Raji (cell line): Measurements from ENCODE around the gene DEPDC5.
A peak's percentile ranks its signal among the peaks of the same experiment; 100 is the strongest.

ENCODE experiments used
- POLR2A ChIP-seq: IDR thresholded peaks from 2 replicates; pipeline ENCODE4 v1.6.1; 2011; ENCODE audit warnings: low read depth, low read length, control low read depth; ENCODE audit not compliant: insufficient read depth

The DEPDC5 gene

GRCh38 chr22:31937341-31937740, 183.5 kb downstream of the DEPDC5 start:
- TF ChIP-seq POLR2A = no peak

GRCh38 chr22:31938296-31938695, 184.5 kb downstream of the DEPDC5 start:
- TF ChIP-seq POLR2A = no peak

GRCh38 chr22:31940506-31940905, 186.7 kb downstream of the DEPDC5 start:
- no peak for TF ChIP-seq POLR2A

- TF ChIP-seq POLR2A = no peak
Observed at GRCh38 chr22:31942091-31942490, 188.3 kb downstream of the DEPDC5 start.

- TF ChIP-seq POLR2A = no peak
Observed at GRCh38 chr22:31943206-31943977, 189.6 kb downstream of the DEPDC5 start.

- TF ChIP-seq POLR2A = peak; percentile 91
Observed at GRCh38 chr22:31943978-31944699, 190.3 kb downstream of the DEPDC5 start, which contains the start of gene YWHAH. TSS of gene YWHAH (plus strand) at chr22:31944535. CDS start at chr22:31944734, 199 bp downstream.

- no peak for TF ChIP-seq POLR2A
Observed at GRCh38 chr22:31944700-31945442, 191.1 kb downstream of the DEPDC5 start.

- 0 out of 2 replicates have a peak, but pooled peaks have one; percentile 14 for TF ChIP-seq POLR2A
Observed at GRCh38 chr22:31945443-31945855, 191.6 kb downstream of the DEPDC5 start.

GRCh38 chr22:31945971-31946680, 192.3 kb downstream of the DEPDC5 start:
- TF ChIP-seq POLR2A = no peak

GRCh38 chr22:31947296-31947695, 193.5 kb downstream of the DEPDC5 start:
- no peak for TF ChIP-seq POLR2A

GRCh38 chr22:31948002-31948401, 194.2 kb downstream of the DEPDC5 start:
- TF ChIP-seq POLR2A = no peak

GRCh38 chr22:31950226-31950625, 196.4 kb downstream of the DEPDC5 start:
- TF ChIP-seq POLR2A = no peak

- TF ChIP-seq POLR2A = no peak
Observed at GRCh38 chr22:31951194-31952093, 197.6 kb downstream of the DEPDC5 start.

- no peak for TF ChIP-seq POLR2A
Observed at GRCh38 chr22:31952094-31952401, 198.2 kb downstream of the DEPDC5 start.
